ENCODE results near the gene BAMBI.

BAMBI gene

DNA sequence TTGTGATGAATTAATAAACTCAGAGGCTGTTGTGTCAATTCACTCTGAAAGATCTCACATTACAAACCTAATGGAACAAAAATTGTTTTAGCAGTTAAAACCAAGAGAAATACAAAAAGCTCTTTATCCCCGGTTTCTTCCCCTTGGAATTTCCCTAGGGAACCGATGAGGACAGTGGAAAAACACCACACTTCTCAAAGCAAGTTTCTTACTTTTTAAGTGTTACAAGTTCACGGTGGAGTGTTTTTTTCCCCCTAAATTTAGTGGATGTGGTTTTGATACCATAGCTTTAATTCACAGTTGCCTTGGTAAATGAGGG lies 10.3 kb downstream of the BAMBI start:
- FAIRE-seq (no peak), DNase-seq (ENCODE audit: insufficient read length, low spot score) (no peak)
- TF ChIP-seq, protein P1, sequence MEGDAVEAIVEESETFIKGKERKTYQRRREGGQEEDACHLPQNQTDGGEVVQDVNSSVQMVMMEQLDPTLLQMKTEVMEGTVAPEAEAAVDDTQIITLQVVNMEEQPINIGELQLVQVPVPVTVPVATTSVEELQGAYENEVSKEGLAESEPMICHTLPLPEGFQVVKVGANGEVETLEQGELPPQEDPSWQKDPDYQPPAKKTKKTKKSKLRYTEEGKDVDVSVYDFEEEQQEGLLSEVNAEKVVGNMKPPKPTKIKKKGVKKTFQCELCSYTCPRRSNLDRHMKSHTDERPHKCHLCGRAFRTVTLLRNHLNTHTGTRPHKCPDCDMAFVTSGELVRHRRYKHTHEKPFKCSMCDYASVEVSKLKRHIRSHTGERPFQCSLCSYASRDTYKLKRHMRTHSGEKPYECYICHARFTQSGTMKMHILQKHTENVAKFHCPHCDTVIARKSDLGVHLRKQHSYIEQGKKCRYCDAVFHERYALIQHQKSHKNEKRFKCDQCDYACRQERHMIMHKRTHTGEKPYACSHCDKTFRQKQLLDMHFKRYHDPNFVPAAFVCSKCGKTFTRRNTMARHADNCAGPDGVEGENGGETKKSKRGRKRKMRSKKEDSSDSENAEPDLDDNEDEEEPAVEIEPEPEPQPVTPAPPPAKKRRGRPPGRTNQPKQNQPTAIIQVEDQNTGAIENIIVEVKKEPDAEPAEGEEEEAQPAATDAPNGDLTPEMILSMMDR (IDR thresholded peaks at IDR 0.05; ENCODE audit: insufficient read depth, missing control alignments) = no peak

DNA sequence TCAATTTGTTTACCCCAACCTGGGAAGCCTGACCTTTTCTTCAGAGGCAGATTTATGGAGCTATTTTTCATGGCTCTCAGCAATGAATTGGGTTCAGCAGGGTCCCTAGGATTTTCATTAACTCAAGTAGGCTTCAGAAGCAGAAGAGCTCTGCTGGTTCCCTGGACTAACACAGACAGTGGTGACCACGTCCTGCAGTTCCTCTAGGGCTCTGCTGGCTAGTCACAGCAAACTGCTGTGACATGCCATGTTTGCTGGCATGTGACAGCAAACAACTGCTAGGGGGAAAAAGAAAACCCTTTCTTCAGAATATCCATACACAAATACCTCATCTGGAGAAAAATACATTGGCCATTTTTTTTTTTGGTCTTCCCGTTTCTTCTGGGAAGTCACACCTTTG lies 13.2 kb downstream of the BAMBI start:
- DNase-seq (ENCODE audit: insufficient read length, low spot score) (no peak), FAIRE-seq (no peak)
- TF ChIP-seq, protein P1 (IDR thresholded peaks at IDR 0.05; ENCODE audit: insufficient read depth, missing control alignments) = no peak

DNA sequence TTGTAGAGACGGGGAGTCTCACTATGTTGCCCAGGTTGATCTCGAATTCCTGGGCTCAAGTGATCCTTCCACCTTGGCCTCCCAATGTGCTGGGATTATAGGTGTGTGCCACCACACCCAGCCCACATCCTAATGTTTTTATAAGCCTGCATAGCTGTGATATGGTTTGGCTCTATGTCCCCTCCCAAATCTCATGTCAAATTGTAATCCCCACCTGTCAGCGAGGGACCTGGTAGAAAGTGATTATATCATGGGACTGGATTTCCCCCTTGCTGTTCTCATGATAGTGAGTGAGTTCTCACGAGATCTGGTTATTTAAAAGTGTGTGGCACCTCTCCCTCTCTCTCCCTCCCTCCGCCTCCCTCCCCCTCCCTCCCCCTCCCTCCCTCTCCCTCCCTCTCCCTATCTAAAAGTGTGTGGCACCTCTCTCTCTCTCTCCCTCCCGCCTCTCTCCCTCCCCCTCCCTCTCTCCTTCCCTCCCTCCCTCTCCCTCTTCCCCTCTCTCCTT lies 13.9 kb downstream of the BAMBI start:
- DNase-seq (ENCODE audit: insufficient read length, low spot score) (no peak), FAIRE-seq (no peak)
- TF ChIP-seq, protein P1 (IDR thresholded peaks at IDR 0.05; ENCODE audit: insufficient read depth, missing control alignments) = no peak

DNA sequence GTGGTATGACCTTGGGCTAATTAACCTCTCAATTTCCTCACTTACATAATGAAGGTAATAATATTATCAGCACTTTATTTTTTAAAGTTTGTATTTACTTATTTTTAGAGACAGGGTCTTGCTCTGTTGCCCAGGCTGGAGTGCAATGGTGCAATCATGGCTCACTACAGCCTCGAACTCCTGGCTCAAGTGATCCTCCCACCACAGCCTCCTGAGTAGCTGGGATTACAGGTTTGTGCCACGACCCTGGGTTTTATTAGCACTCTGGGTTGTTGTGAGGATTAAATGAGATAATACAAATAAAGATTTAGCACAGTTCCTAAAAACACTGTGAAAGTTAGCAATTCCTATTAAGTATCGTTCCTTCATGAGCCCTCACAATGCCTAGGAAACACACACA lies 14.7 kb downstream of the BAMBI start:
- DNase-seq (ENCODE audit: insufficient read length, low spot score) (no peak), FAIRE-seq (no peak)
- TF ChIP-seq, protein P1 (IDR thresholded peaks at IDR 0.05; ENCODE audit: insufficient read depth, missing control alignments) = no peak

DNA sequence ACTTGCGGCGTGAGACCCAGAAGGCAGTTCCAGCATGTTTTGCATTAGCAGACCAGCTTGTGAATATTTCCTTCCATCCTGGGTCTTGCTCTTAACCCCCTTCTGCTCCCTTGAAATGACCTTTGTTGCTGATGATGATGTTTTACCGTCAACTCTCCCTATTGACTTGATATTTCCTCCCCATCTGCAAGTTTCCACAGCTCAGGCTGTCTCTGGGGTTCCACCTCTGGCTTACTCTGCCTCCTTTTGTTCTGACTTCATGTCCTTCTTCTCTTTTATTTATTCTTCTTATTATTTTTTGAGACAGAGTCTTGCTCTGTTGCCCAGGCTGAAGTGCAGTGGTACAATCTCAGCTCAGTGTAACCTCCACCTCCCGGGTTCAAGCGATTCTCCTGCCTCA lies 17.2 kb downstream of the BAMBI start:
- TF ChIP-seq, protein P1 (IDR thresholded peaks at IDR 0.05; ENCODE audit: insufficient read depth, missing control alignments) = no peak
- FAIRE-seq = no peak

DNA sequence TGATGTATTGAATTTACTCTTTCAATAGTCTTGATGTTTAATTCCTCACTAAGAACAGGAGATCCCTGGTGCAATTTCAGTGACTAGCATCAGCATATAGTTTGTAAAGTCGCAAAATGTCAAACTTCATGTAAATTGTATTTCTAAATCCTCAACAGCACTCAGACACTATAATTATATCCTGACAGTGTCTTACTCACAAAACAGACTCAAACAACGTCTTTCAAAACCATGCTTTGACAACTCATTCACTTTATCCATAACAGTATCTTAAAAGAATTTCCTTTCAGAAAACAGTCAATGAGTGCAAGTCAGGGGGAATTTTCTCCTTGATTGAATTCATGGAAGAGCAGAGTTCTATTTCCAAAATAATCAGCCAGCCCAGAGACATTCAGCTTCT lies 20.8 kb downstream of the BAMBI start:
- FAIRE-seq (no peak), DNase-seq (ENCODE audit: insufficient read length, low spot score) (no peak)
- TF ChIP-seq, protein P1 (IDR thresholded peaks at IDR 0.05; ENCODE audit: insufficient read depth, missing control alignments) = no peak

More for the DNA sequence above, 17.2 kb downstream of the BAMBI start:
- no peak for DNase-seq (ENCODE audit: insufficient read length, low spot score)

DNA sequence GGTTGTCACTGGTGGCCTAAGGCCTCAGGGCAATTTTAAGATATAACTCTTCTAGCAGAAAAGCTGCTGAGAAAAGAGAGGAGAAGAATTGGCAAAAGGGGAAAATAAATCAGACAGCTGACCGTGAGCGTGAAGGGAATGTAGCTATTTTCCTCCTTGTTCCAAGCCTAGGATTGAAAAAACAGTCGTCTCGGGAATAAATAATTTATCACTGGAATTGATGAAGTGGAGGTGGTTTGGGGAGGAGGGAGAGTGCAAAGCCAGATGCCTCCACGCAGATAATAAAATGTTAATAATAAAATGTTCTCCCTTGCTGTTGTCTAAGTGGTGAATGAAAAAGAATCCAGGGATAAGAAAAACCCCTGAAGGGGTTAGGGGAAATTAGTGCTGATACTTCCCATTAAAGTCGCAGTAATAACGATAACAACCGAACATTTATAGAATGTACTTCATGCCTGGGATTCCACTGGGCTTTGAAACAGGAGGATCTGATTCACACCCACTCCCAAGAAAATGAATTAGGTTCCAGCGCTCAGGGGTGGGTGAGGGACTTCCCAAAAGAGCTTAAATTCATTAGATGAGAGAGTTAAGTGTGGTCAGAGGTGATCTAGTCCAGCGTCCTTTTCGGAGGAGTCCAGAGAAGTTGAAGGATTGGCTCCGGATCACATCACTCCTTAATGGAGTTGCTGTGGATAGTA lies 27.3 kb downstream of the BAMBI start:
- DNase-seq (ENCODE audit: insufficient read length, low spot score) (no peak), FAIRE-seq (no peak)
- TF ChIP-seq, protein P1 (IDR thresholded peaks at IDR 0.05; ENCODE audit: insufficient read depth, missing control alignments) = no peak
